ENCODE measurements around the gene SLC25A6. TPM values are rescaled to one million over a fixed set of nuclear protein-coding genes. Genes with fewer than 3 reads are reported as not detected.

SLC25A6 gene
- total RNA-seq, 1 donor from 2014 or later: 289 TPM

GRCh38 chrX:1403228-1403627, 11.3 kb upstream of the SLC25A6 start:
- H3K4me3 Mint-ChIP-seq: no peak overlapping the region
- no peaks in the 10 kb centered on the region for H3K36me3 Mint-ChIP-seq (ENCODE audit: low read depth)

GRCh38 chrX:1401611-1402430, 9.9 kb upstream of the SLC25A6 start:
- no peak for DNase-seq (ENCODE audit: low spot score)
- no peaks in the 10 kb centered on the region for H3K9me3 Mint-ChIP-seq
- H3K27ac Mint-ChIP-seq: no peak overlapping the region
- intact Hi-C loops (cut with micrococcal nuclease): no loop called here
- H3K4me1 Mint-ChIP-seq (ENCODE audit: low read depth): no peaks in the 10 kb centered on the region
- H3K4me3 Mint-ChIP-seq: no peak overlapping the region
- peaks cover 2% of the 10 kb centered on the region for H3K36me3 Mint-ChIP-seq (ENCODE audit: low read depth)
- no peaks in the 10 kb centered on the region for H3K27me3 Mint-ChIP-seq (ENCODE audit: insufficient read depth)

More at GRCh38 chrX:1403228-1403627, 11.3 kb upstream of the SLC25A6 start:
- Mint-ChIP-seq H3K9me3 (no peaks in the 10 kb centered on the region), H3K4me1 (ENCODE audit: low read depth) (no peaks in the 10 kb centered on the region), H3K27me3 (ENCODE audit: insufficient read depth) (no peaks in the 10 kb centered on the region), H3K27ac (no peak overlapping the region)
- intact Hi-C loops (cut with micrococcal nuclease): no loop called here
- DNase-seq (ENCODE audit: low spot score): no peak

DNA sequence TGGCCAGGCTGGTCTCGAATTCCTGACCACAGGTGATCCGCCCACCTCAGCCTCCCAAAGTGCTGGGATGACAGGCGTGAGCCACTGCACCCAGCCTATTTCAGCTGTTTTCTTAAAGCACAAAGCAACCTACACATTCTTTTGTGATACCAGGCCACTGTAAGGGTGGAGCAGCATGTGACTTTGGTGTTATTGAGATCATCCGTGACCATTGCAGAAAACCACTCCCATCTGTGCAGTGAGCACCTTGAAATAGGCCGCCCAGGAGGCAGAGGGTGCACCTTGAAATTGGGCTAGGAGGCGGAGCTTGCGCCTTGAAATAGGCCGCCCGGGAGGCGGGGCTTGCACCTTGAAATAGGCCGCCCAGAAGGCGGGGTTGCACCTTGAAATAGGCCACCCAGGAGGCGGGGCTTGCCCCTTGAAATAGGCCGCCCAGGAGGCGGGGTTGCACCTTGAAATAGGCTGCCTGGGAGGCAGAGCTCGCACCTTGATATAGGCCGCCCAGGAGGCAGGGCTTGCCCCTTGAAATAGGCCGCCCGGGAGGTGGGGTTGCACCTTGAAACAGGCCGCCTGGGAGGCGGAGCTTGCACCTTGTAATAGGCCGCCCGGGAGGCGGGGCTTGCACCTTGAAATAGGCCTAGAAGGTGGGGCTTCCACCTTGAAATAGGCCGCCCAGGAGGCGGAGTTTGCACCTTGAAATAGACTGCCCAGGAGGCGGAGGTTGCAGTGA, 9.0 kb upstream of the SLC25A6 start:
- H3K4me3 Mint-ChIP-seq: no peak overlapping the region
- intact Hi-C loops (cut with micrococcal nuclease): no loop called here
- H3K9me3 Mint-ChIP-seq: no peaks in the 10 kb centered on the region
- no peak overlapping the region for H3K27ac Mint-ChIP-seq
- H3K4me1 Mint-ChIP-seq (ENCODE audit: low read depth): peaks cover 3% of the 10 kb centered on the region
- no peaks in the 10 kb centered on the region for H3K27me3 Mint-ChIP-seq (ENCODE audit: insufficient read depth)
- peaks cover 7% of the 10 kb centered on the region for H3K36me3 Mint-ChIP-seq (ENCODE audit: low read depth)
- DNase-seq (ENCODE audit: low spot score): no peak

DNA sequence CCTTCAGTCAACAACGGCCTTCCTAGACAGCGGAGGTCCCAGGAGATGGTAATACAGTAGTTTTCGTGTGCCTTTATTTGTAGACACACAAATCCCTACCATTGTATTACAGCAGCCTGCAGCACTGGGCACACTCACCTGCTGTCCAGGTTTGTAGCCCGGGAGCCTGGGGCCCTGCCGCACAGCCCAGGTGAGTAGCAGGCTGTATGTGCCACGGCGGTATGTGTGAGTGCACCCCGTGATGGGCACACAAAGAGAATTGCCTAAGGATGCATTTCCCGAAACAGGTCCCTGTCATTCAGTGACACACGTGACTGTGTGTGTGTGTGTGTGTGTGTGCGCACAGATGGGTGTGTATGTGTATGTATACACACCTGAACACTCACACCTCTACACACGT, 8.1 kb upstream of the SLC25A6 start:
- no peak for DNase-seq (ENCODE audit: low spot score)
- H3K27me3 Mint-ChIP-seq (ENCODE audit: insufficient read depth): no peaks in the 10 kb centered on the region
- peaks cover 14% of the 10 kb centered on the region for H3K36me3 Mint-ChIP-seq (ENCODE audit: low read depth)
- no peak overlapping the region for H3K27ac Mint-ChIP-seq
- H3K9me3 Mint-ChIP-seq: no peaks in the 10 kb centered on the region
- intact Hi-C loops (cut with micrococcal nuclease): no loop called here
- H3K4me1 Mint-ChIP-seq (ENCODE audit: low read depth): peaks cover 11% of the 10 kb centered on the region
- H3K4me3 Mint-ChIP-seq: no peak overlapping the region

DNA sequence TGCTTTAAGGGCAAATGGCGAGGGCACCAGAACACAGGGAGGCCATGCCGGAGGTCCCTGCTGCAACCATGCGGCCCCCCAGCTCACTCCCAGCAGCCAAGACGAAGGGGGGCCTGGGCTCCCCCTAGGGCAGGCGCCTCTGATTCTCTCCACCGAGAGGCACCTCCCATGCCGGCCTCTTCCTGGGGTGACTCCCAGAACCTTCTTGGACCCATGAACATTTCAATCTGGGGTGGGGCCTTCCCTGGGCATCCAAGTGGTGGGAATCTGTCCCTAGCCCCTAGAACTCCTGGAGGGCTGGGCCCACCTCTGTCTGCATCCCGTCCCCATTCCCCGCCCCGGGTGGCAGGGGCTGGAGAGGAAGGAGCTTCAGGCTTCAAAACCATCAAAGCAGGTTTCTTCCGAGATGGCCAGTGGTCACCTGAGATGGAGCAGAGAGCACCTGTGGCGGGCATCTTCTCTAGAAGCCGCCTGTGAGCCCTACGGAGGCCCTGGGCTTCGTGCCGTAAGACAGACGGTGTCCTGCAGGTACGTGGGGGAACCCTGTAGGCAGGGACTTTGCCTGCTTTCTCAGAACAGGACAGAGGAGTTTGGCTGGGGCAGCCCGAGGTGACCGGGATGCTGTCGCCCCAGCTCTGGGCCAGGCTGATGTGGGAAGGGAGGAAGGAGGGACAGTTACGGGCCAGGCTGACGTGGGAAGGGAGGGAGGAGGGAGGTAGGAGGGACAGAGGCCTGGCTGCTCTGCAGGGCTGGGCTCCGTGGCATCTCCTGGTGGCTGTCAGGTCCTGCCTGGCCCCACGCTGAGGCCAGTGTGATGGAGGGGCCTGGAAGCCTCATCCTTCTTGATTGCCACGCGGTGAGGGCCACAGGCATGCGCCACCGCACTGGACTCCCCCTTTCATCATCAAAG, 6.8 kb upstream of the SLC25A6 start:
- Mint-ChIP-seq H3K27ac (no peak overlapping the region), H3K4me1 (ENCODE audit: low read depth) (peaks cover 22% of the 10 kb centered on the region), H3K4me3 (no peak overlapping the region), H3K27me3 (ENCODE audit: insufficient read depth) (no peaks in the 10 kb centered on the region), H3K36me3 (ENCODE audit: low read depth) (peaks cover 20% of the 10 kb centered on the region), H3K9me3 (no peaks in the 10 kb centered on the region)
- no peak for DNase-seq (ENCODE audit: low spot score)
- intact Hi-C loops (cut with micrococcal nuclease): loop anchor here (10.0 kb wide), 1 partner anchor 1014 kb away; the partner anchor contains the start of gene PPP2R3B

DNA sequence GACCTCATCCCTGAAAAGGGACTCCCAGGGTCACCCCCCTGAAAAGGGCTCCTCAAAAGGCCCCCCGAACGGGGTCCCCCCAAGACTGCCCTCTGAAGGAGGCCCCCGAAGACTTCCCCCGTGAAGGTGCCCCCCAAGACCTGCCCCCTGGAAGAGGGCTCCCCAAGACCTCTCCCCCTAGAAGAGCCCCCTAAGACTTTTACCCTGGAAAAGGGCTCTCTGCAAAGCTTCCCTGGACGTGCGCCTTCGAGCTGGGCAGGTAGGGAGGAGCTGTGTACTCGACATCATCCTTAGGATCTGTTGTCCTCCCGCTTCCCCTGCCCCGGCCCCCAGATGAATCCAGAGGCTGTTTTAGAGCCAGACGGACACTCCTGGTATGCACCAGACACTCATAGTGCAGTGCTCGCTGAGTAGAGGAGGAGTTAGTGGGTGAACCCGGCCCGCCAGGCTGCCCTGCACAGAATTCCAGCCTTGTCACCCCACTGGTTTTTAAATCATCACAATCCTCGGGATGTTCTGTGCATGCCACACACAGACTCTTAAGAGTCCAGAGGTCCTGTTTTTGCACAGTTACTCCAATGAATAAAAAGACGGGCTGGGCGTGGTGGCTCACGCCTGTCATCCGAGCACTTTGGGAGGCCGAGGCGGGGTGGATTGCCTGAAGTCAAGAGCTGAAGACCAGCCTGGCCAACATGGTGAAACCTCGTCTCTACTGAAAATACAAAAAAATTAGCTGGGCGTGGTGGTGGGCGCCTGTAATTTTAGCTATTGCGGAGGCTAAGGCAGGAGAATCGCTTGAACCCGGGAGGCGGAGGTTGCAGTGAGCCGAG, 5.7 kb upstream of the SLC25A6 start:
- intact Hi-C loops (cut with micrococcal nuclease): loop anchor here (10.0 kb wide), 1 partner anchor 1013 kb away; the partner anchor contains the start of gene PPP2R3B
- peaks cover 20% of the 10 kb centered on the region for H3K36me3 Mint-ChIP-seq (ENCODE audit: low read depth)
- peak overlapping the region; percentile 11 for H3K4me3 Mint-ChIP-seq
- H3K27ac Mint-ChIP-seq: no peak overlapping the region
- DNase-seq (ENCODE audit: low spot score): no peak
- peaks cover 29% of the 10 kb centered on the region for H3K4me1 Mint-ChIP-seq (ENCODE audit: low read depth)
- no peaks in the 10 kb centered on the region for H3K27me3 Mint-ChIP-seq (ENCODE audit: insufficient read depth)
- no peaks in the 10 kb centered on the region for H3K9me3 Mint-ChIP-seq

DNA sequence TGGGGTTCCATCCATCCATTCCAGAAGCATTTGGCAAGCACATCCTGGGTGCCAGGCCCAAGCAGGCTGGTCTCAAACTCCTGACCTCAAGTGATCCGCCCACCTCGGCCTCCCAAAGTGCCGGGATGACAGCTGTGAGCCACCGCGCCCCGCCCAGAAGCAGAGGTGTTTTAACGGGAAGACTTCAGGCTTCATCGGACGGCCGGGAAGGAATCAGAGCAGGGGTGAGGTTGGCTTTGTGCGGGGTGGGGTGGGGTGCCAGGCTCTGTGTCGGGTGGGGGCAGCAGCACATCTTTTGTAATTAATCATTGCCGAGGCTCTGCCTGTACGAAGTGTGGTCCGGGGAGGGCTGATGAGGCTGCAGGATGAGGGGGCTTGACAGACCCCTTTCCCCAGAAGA, 5.1 kb upstream of the SLC25A6 start:
- H3K27ac Mint-ChIP-seq: no peak overlapping the region
- peaks cover 20% of the 10 kb centered on the region for H3K36me3 Mint-ChIP-seq (ENCODE audit: low read depth)
- H3K4me1 Mint-ChIP-seq (ENCODE audit: low read depth): peaks cover 29% of the 10 kb centered on the region
- intact Hi-C loops (cut with micrococcal nuclease): loop anchor here (10.0 kb wide), 1 partner anchor 1012 kb away; the partner anchor contains the start of gene PPP2R3B
- H3K4me3 Mint-ChIP-seq: no peak overlapping the region
- DNase-seq (ENCODE audit: low spot score): no peak
- no peaks in the 10 kb centered on the region for H3K9me3 Mint-ChIP-seq
- no peaks in the 10 kb centered on the region for H3K27me3 Mint-ChIP-seq (ENCODE audit: insufficient read depth)

GRCh38 chrX:1395646-1396216, 3.8 kb upstream of the SLC25A6 start:
- Mint-ChIP-seq H3K4me3 (peak overlapping the region; percentile 19), H3K9me3 (no peaks in the 10 kb centered on the region), H3K27me3 (ENCODE audit: insufficient read depth) (no peaks in the 10 kb centered on the region), H3K27ac (peak overlapping the region; percentile 14), H3K4me1 (ENCODE audit: low read depth) (peaks cover 29% of the 10 kb centered on the region), H3K36me3 (ENCODE audit: low read depth) (peaks cover 25% of the 10 kb centered on the region)
- intact Hi-C loops (cut with micrococcal nuclease): loop anchor here (10.0 kb wide), 1 partner anchor 1011 kb away; the partner anchor contains the start of gene PPP2R3B
- no peak for DNase-seq (ENCODE audit: low spot score)

- DNase-seq (ENCODE audit: low spot score): no peak
- Mint-ChIP-seq H3K27me3 (ENCODE audit: insufficient read depth) (no peaks in the 10 kb centered on the region), H3K9me3 (no peaks in the 10 kb centered on the region), H3K27ac (peak overlapping the region; percentile 87), H3K4me1 (ENCODE audit: low read depth) (peaks cover 29% of the 10 kb centered on the region), H3K4me3 (peak overlapping the region; percentile 85), H3K36me3 (ENCODE audit: low read depth) (peaks cover 29% of the 10 kb centered on the region)
- intact Hi-C loops (cut with micrococcal nuclease): loop anchor here (10.0 kb wide), 1 partner anchor 1010 kb away; the partner anchor contains the start of gene PPP2R3B
These were observed 3.0 kb upstream of the SLC25A6 start for GRCh38 chrX:1394731-1395501.

DNA sequence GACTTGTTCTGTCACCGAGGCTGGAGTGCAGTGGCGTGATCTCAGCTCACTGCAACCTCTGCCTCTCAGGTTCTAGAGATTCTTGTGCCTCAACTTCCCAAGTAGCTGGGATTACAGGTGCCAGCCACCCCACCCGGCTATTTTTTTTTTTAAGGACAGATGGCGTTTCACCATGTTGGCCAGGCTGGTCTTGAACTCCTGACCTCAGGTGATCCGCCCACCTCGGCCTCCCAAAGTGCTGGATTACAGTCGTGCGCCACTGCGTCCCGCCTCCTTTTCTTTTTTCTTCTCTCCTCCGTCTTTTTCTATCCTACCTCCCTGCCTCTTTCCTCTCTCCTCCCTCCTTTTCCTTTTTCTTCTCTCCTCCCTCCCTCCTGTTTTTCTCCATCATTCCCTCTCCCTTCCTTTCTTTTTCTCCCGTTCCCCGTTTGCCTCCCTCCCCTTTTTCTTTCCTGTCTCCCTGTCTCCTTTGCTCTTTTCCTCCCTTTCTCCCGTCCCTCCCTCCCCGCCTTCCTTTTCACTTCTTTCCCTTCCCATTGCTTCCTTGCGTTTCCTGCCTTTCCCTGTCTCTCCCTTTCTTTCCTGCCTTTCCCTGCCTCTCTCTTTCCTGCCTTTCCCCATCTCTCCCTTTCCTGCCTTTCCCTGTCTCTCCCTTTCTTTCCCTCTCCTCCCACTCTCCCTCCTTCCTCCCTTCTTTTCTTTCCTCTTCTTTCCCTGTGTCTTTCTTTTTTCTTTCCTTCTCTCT, 2.1 kb upstream of the SLC25A6 start:
- Mint-ChIP-seq H3K36me3 (ENCODE audit: low read depth) (peaks cover 35% of the 10 kb centered on the region), H3K27ac (peak overlapping the region; percentile 87), H3K4me3 (peak overlapping the region; percentile 85), H3K9me3 (no peaks in the 10 kb centered on the region), H3K4me1 (ENCODE audit: low read depth) (peaks cover 29% of the 10 kb centered on the region), H3K27me3 (ENCODE audit: insufficient read depth) (no peaks in the 10 kb centered on the region)
- no peak for DNase-seq (ENCODE audit: low spot score)
- intact Hi-C loops (cut with micrococcal nuclease): loop anchor here (2.0 to 10.0 kb wide), 7 partner anchors 69 to 1297 kb away; partner anchors contain the start of genes AKAP17A, CD99, P2RY8 and PPP2R3B

All from activated T-helper 1 cell treated with anti-CD3 and anti-CD28 coated beads, Interleukin-12 subunit alpha, Interleukin-12 subunit beta, Interleukin-2, Interleukin-4 antibody, amounts not matched to agents 30 ng/mL and 10 ng/mL and 1 ng/mL, durations not matched to agents 14 hours and 24 hours and 36 hours (primary cell).